IMR-90 (cell line): ENCODE measurements around the gene RXRG. TPM values are rescaled to one million over a fixed set of nuclear protein-coding genes. Genes with fewer than 3 reads are reported as not detected.

Experiments
- ATAC-seq: fragments of 200-7000 bp; cut with Tn5 transposase; 2 replicates; pipeline ENCODE4 v1.9.1; 2020; ENCODE audit warnings: low read depth, mild to moderate bottlenecking, moderate library complexity
- BruUV-seq: library from RNA; stranded (reverse); fragments of 400-500 nt; replicated peaks from 2 replicates; lab custom pipeline; 2021; lab: Mats Ljungman, UMichigan
- CTCF ChIA-PET: fragments of 300-600 bp; formaldehyde crosslinking; extraction: SDS; loops from one replicate; lab custom pipeline; 2021; ENCODE audit warnings: antibody characterized with exemption; lab: Yijun Ruan, JAX
- POLR2A ChIA-PET: fragments of 300-600 bp; sonication (Branson Sonifier 250); formaldehyde crosslinking; loops from one replicate; lab custom pipeline; 2022; ENCODE audit warnings: antibody characterized with exemption; ENCODE audit not compliant: unreplicated experiment; lab: Charles Lee
- DNase-seq: peaks from one replicate; pipeline ENCODE4 v3.0.0; 2013
- H2AFZ ChIP-seq: replicated peaks from 2 replicates; pipeline ENCODE3; 2013; ENCODE audit warnings: low read length, mild to moderate bottlenecking; ENCODE audit not compliant: poor library complexity
- H2AK5ac ChIP-seq: 2 replicates; pipeline ENCODE4 v1.6.1; 2013; ENCODE audit warnings: low read depth, low read length, inconsistent platforms
- H2AK9ac ChIP-seq: replicated peaks from 2 replicates; pipeline ENCODE3; 2013; ENCODE audit warnings: mild to moderate bottlenecking, low read depth, low read length, moderate library complexity; ENCODE audit not compliant: poor library complexity
- H2BK120ac ChIP-seq: 2 replicates; pipeline ENCODE4 v1.6.1; 2013; ENCODE audit warnings: low read depth, low read length, inconsistent platforms
- H2BK15ac ChIP-seq: 3 replicates; pipeline ENCODE4 v1.6.1; 2013; ENCODE audit warnings: low read depth, low read length, inconsistent platforms
- H2BK20ac ChIP-seq: 2 replicates; pipeline ENCODE4 v1.6.1; 2013; ENCODE audit warnings: low read depth, mild to moderate bottlenecking, inconsistent platforms, low read length, moderate library complexity
- H2BK5ac ChIP-seq: 2 replicates; pipeline ENCODE4 v1.6.1; 2013; ENCODE audit warnings: mild to moderate bottlenecking, low read depth, low read length, inconsistent platforms; ENCODE audit not compliant: poor library complexity, severe bottlenecking
- H3K14ac ChIP-seq: replicated peaks from 2 replicates; pipeline ENCODE4 v1.6.1; 2013; ENCODE audit warnings: low read depth, low read length, inconsistent platforms
- H3K18ac ChIP-seq: 2 replicates; pipeline ENCODE4 v1.6.1; 2013; ENCODE audit warnings: low read depth, low read length, control low read depth
- H3K23ac ChIP-seq: 2 replicates; pipeline ENCODE4 v1.6.1; 2013; ENCODE audit warnings: low read depth, low read length, inconsistent platforms
- H3K27ac ChIP-seq: 2 replicates; pipeline ENCODE4 v1.5.1; 2013; ENCODE audit warnings: mild to moderate bottlenecking, control low read depth, low read length; ENCODE audit not compliant: insufficient read depth
- H3K27me3 ChIP-seq: 2 replicates; pipeline ENCODE4 v1.6.1; 2013; ENCODE audit warnings: low read length; ENCODE audit not compliant: control insufficient read depth, insufficient read depth
- H3K36me3 ChIP-seq: 2 replicates; pipeline ENCODE4 v1.6.1; 2013; ENCODE audit warnings: low read length, mixed read lengths; ENCODE audit not compliant: control insufficient read depth, insufficient read depth
- H3K4ac ChIP-seq: 2 replicates; pipeline ENCODE4 v1.6.1; 2013; ENCODE audit warnings: low read depth, low read length, inconsistent platforms
- H3K4me1 ChIP-seq: 2 replicates; pipeline ENCODE4 v1.6.1; 2013; ENCODE audit warnings: low read length, mixed read lengths; ENCODE audit not compliant: control insufficient read depth, insufficient read depth
- H3K4me2 ChIP-seq: 2 replicates; pipeline ENCODE4 v1.6.1; 2013; ENCODE audit warnings: low read depth, mild to moderate bottlenecking, control low read depth, low read length, moderate library complexity
- H3K4me3 ChIP-seq: 2 replicates; pipeline ENCODE4 v1.5.1; 2013; ENCODE audit warnings: low read depth, mild to moderate bottlenecking, control low read depth, low read length, moderate library complexity; ENCODE audit not compliant: insufficient read depth
- H3K56ac ChIP-seq: 2 replicates; pipeline ENCODE4 v1.6.1; 2013; ENCODE audit warnings: low read length, inconsistent platforms; ENCODE audit not compliant: insufficient read depth; ENCODE audit errors: extremely low read depth
- H3K79me1 ChIP-seq, 2 experiments: 2 replicates each; pipeline ENCODE4 v1.6.1; 2013; ENCODE audit warnings: low read length in 2 of 2, inconsistent platforms in 1 of 2, low read depth in 1 of 2
- H3K9ac ChIP-seq: 2 replicates; pipeline ENCODE4 v1.6.1; 2013; ENCODE audit warnings: low read depth, low read length, control low read depth
- H3K9me1 ChIP-seq: 2 replicates; pipeline ENCODE4 v1.6.1; 2013; ENCODE audit warnings: low read length, inconsistent platforms; ENCODE audit not compliant: insufficient read depth
- H3K9me3 ChIP-seq: 2 replicates; pipeline ENCODE4 v1.6.1; 2013; ENCODE audit warnings: low read length; ENCODE audit not compliant: control insufficient read depth, insufficient read depth
- H4K20me1 ChIP-seq: 2 replicates; pipeline ENCODE4 v1.6.1; 2013; ENCODE audit warnings: low read length, inconsistent platforms; ENCODE audit not compliant: insufficient read depth
- H4K5ac ChIP-seq: 2 replicates; pipeline ENCODE4 v1.6.1; 2013; ENCODE audit warnings: mild to moderate bottlenecking, low read depth, low read length, control low read depth
- H4K8ac ChIP-seq, 2 experiments: 2 replicates each; pipeline ENCODE4 v1.6.1; 2013; ENCODE audit warnings: low read depth in 2 of 2, low read length in 2 of 2, control low read depth in 1 of 2, inconsistent platforms in 1 of 2
- H4K91ac ChIP-seq: 2 replicates; pipeline ENCODE4 v1.6.1; 2013; ENCODE audit warnings: low read depth, low read length, inconsistent platforms; ENCODE audit not compliant: insufficient read depth
- CEBPB ChIP-seq: IDR thresholded peaks from 2 replicates; pipeline ENCODE4 v1.6.1; 2012; ENCODE audit warnings: low read depth, low read length, improper control_type of control experiment
- CHD1 ChIP-seq: IDR thresholded peaks from 2 replicates; pipeline ENCODE4 v1.6.1; 2012; ENCODE audit warnings: low read depth, low read length, improper control_type of control experiment
- CTCF ChIP-seq: conservative IDR thresholded peaks from 2 replicates; pipeline ENCODE4 v1.5.1; 2012; ENCODE audit warnings: mild to moderate bottlenecking, low read depth, low read length, improper control_type of control experiment
- MAFK ChIP-seq: IDR thresholded peaks from 2 replicates; pipeline ENCODE4 v1.6.1; 2012; ENCODE audit warnings: low read depth, low read length, improper control_type of control experiment
- NFE2L2 ChIP-seq: fragments of 150-350 bp; IDR thresholded peaks from 2 replicates; pipeline ENCODE4 v1.6.1; 2016; ENCODE audit warnings: low read depth, mild to moderate bottlenecking, low read length
- USF2 ChIP-seq: fragments of 150-350 bp; IDR thresholded peaks from 2 replicates; pipeline ENCODE4 v1.6.1; 2017; ENCODE audit warnings: mild to moderate bottlenecking, antibody characterized with exemption, low read length, low read depth
- WGBS, 2 experiments: methylation state at CpG; one replicate each; pipeline versions ENCODE4 v1.1.5 to v1.1.7; 2013; ENCODE audit warnings: missing lambda C conversion rate in 2 of 2; ENCODE audit not compliant: insufficient read length in 1 of 2; ENCODE audit errors: extremely low coverage in 2 of 2; 5-methylcytosine and 5-hydroxymethylcytosine counted together
- dilution Hi-C: fragments of 300-500 bp; cut with HindIII; formaldehyde crosslinking; loops from one replicate; pipeline ENCODE4 v1.14.3; 2018; ENCODE audit warnings: low sequenced_read_pairs; ENCODE audit not compliant: unreplicated experiment
- in situ Hi-C: fragments of 300-500 bp; cut with MboI; formaldehyde crosslinking; loops from 3 replicates; pipeline ENCODE4 v1.14.3; 2019; ENCODE audit warnings: low sequenced_read_pairs, inconsistent platforms, mixed read lengths
- intact Hi-C: fragments of 100-400 bp; cut with micrococcal nuclease; formaldehyde crosslinking; loops from 2 replicates; pipeline ENCODE4 v1.10.0; 2022
- polyA plus RNA-seq, 3 experiments: library from polyadenylated mRNA; depleted of rRNA; stranded (reverse); fragments of >200 nt; gene quantifications; 2 replicates each; pipeline ENCODE4 v1.2.3, GENCODE V29; 2012; ENCODE audit warnings: low replicate concordance in 1 of 3
- total RNA-seq: library from RNA; depleted of rRNA; stranded (reverse); fragments of >200 nt; gene quantifications from 2 replicates; pipeline ENCODE4 v1.2.3, GENCODE V29; 2012

Gene RXRG
- total and polyA plus RNA-seq, 2 of the 4 experiments (the other 2 are of a cell fraction), result not detected

- Histone ChIP-seq H2BK5ac (no peak overlapping the region), H3K23ac (no peak overlapping the region), H3K4me3 (no peak overlapping the region), H3K36me3 (no peaks in the 10 kb centered on the region), H3K4me1 (no peaks in the 10 kb centered on the region), H4K5ac (no peak overlapping the region), H2AK9ac (no peak overlapping the region), H3K18ac (no peak overlapping the region), H3K27ac (no peak overlapping the region), H3K4ac (no peak overlapping the region), H3K9me1 (no peaks in the 10 kb centered on the region), H2BK120ac (no peak overlapping the region), H3K27me3 (peaks cover 11% of the 10 kb centered on the region), H3K4me2 (no peak overlapping the region), H2AK5ac (no peak overlapping the region), H2BK15ac (no peak overlapping the region), H4K91ac (no peak overlapping the region), H4K20me1 (no peaks in the 10 kb centered on the region), H3K79me1 (no peaks in the 10 kb centered on the region), H3K14ac (no peak overlapping the region), H2AFZ (no peak overlapping the region), H3K9me3 (no peaks in the 10 kb centered on the region), H2BK20ac (no peak overlapping the region), H4K8ac (no peak overlapping the region), H3K9ac (no peak overlapping the region), H3K56ac (no peak overlapping the region)
- ChIA-PET POLR2A (no interaction called here), CTCF (no interaction called here)
- dilution Hi-C loops (no loop called here), in situ Hi-C loops (no loop called here), intact Hi-C loops (no loop called here)
- no peak for DNase-seq
- BruUV-seq, result no TSS peak
- no peak for ATAC-seq
- TF ChIP-seq MAFK, result no peak
- TF ChIP-seq NFE2L2, result no peak
- TF ChIP-seq CTCF, result no peak
- no peak for TF ChIP-seq CEBPB
- no peak for TF ChIP-seq USF2
- no peak for TF ChIP-seq CHD1
- WGBS, 2 experiments, result 7% methylated on average over 3 of the region's 8 CpGs; no CpG with 5 or more reads in 1 of the 2 experiments
These were observed 1.2 kb downstream of the RXRG start for GRCh38 chr1:165443539-165444311.
